GM19023 (cell line): Measurements from ENCODE around the gene ZIC4.

Source experiments
- ATAC-seq: cut with Tn5 transposase; IDR thresholded peaks from one replicate; pipeline ENCODE4 v1.9.1; 2021; ENCODE audit warnings: mild to moderate bottlenecking, moderate library complexity; ENCODE audit not compliant: unreplicated experiment

ZIC4 gene

GRCh38 chr3:147356145-147356908 is 50.0 kb downstream of the ZIC4 start:
- ATAC-seq = no peak

- no peak for ATAC-seq
Measured at GRCh38 chr3:147355753-147356090, 50.6 kb downstream of the ZIC4 start.

GRCh38 chr3:147355084-147355752 is 51.1 kb downstream of the ZIC4 start:
- no peak for ATAC-seq

DNA sequence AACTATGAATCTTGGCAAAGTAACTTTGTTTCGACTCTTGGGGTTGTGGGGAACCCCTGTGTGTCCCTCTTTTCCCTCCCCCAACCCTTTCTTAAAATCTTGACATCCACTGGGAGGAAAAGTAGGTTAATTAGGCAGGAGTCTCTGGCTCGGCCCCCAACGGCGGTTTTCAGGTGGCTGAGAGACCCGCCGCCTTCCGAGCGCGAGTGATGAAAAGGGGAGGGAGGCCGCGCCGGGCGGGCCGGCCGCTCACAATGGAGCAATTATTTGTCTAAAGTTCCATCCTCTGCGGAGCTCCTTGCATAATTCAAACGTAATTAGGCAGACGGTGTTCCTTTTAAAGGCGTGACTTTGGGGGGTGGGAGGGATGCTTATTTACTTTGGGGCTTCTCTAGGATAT is 51.7 kb downstream of the ZIC4 start:
- ATAC-seq = no peak

DNA sequence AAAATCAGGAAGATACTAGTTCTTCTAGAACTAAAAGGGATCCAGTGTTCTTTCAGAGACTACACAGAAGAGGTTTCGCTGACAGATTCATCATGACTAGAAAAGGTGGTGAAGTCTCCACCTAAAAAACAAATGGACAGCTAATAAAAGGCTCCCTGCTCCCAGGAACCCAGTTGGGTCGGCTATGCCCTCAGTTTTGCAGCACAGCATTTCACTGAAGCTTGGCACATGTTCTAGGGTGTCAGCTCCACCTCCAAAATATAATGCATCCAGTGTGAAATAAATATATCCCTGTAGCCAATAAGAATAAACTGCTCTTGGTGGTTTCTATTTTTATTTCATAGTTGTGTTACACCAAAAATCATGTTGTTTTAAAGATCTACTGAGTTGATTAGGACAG is 55.0 kb downstream of the ZIC4 start:
- ATAC-seq = no peak

- no peak for ATAC-seq
Measured at GRCh38 chr3:147348976-147349375, 57.4 kb downstream of the ZIC4 start.

- ATAC-seq = no peak
Measured at GRCh38 chr3:147343926-147344325, 62.4 kb downstream of the ZIC4 start.

GRCh38 chr3:147341727-147342126 is 64.6 kb downstream of the ZIC4 start:
- ATAC-seq = no peak

- ATAC-seq = no peak
Measured at GRCh38 chr3:147336543-147337278, 69.6 kb downstream of the ZIC4 start.
